CD4-positive, alpha-beta T cell (primary cell): Measurements from ENCODE around the gene OVAAL. TPM values are rescaled to one million over a fixed set of nuclear protein-coding genes. Genes with fewer than 3 reads are reported as not detected.

Source experiments
- ATAC-seq: fragments of 200-7000 bp; cut with Tn5 transposase; one replicate; pipeline ENCODE4 v1.10.0; 2022; ENCODE audit warnings: mild to moderate bottlenecking; ENCODE audit not compliant: poor library complexity
- CTCF ChIA-PET: fragments of 350-600 bp; sonication (Branson Sonifier 250); formaldehyde crosslinking; loops from one replicate; lab custom pipeline; 2021; ENCODE audit warnings: antibody characterized with exemption, inconsistent platforms; lab: Charles Lee
- POLR2A ChIA-PET: fragments of 350-600 bp; sonication (Branson Sonifier 250); formaldehyde crosslinking; loops from one replicate; lab custom pipeline; 2021; ENCODE audit warnings: antibody characterized with exemption, inconsistent platforms; lab: Charles Lee
- DNase-seq, 14 experiments: peaks; one replicate each; pipeline ENCODE4 v3.0.0-alpha.2; 2013 to 2020; ENCODE audit warnings: mixed read lengths in 2 of 14
- H3K27ac ChIP-seq, 2 donors: one replicate each; pipeline versions ENCODE4 v1.5.1 to v1.7.0; 2013; ENCODE audit warnings: low read length in 2 of 2, low read depth in 1 of 2, mild to moderate bottlenecking in 1 of 2
- H3K27me3 ChIP-seq, 2 experiments: 1 replicate in 1 of 2; 2 replicates in 1 of 2; pipeline versions ENCODE4 v1.6.1 to v1.7.0; 2013; ENCODE audit warnings: low read length in 2 of 2, control low read depth in 1 of 2, mild to moderate bottlenecking in 1 of 2, moderate library complexity in 1 of 2; ENCODE audit not compliant: insufficient read depth in 2 of 2, control insufficient read depth in 1 of 2
- H3K36me3 ChIP-seq: one replicate; pipeline ENCODE4 v1.6.1; 2013; ENCODE audit warnings: low read length, control low read depth; ENCODE audit not compliant: insufficient read depth
- H3K4me1 ChIP-seq: one replicate; pipeline ENCODE4 v1.6.1; 2013; ENCODE audit warnings: low read length, control low read depth; ENCODE audit not compliant: insufficient read depth
- H3K4me3 ChIP-seq: one replicate; pipeline ENCODE4 v1.5.1; 2013; ENCODE audit warnings: mild to moderate bottlenecking, low read length, moderate library complexity
- H3K9me3 ChIP-seq, 2 experiments: 1 replicate in 1 of 2; 2 replicates in 1 of 2; pipeline versions ENCODE4 v1.6.1 to v1.7.0; 2013; ENCODE audit warnings: low read length in 2 of 2, mild to moderate bottlenecking in 2 of 2, control low read depth in 1 of 2, moderate library complexity in 1 of 2; ENCODE audit not compliant: control insufficient read depth in 1 of 2, insufficient read depth in 1 of 2
- H3K27ac Mint-ChIP-seq: one replicate; pipeline ENCODE4 v1.8.0; 2020; ENCODE audit warnings: mixed read lengths
- H3K27me3 Mint-ChIP-seq: one replicate; pipeline ENCODE4 v1.8.0; 2021; ENCODE audit warnings: mixed read lengths
- H3K36me3 Mint-ChIP-seq: one replicate; pipeline ENCODE4 v1.8.0; 2021; ENCODE audit warnings: low read depth, mixed read lengths
- H3K4me1 Mint-ChIP-seq: one replicate; pipeline ENCODE4 v1.8.0; 2021; ENCODE audit warnings: low read depth, mixed read lengths
- H3K4me3 Mint-ChIP-seq: one replicate; pipeline ENCODE4 v1.8.0; 2020; ENCODE audit warnings: mild to moderate bottlenecking, mixed read lengths
- H3K9me3 Mint-ChIP-seq: one replicate; pipeline ENCODE4 v1.8.0; 2020; ENCODE audit warnings: mixed read lengths
- CTCF ChIP-seq: fragments of 200-600 bp; IDR thresholded peaks from one replicate; pipeline ENCODE4 v1.8.0; 2022; ENCODE audit warnings: antibody characterized with exemption, mild to moderate bottlenecking
- intact Hi-C, 2 experiments: fragments of 100-400 bp; cut with DNase I in 1 of 2; cut with micrococcal nuclease in 1 of 2; formaldehyde crosslinking; loops; one replicate each; pipeline versions ENCODE4 v1.15.1 to v1.9.0; 2023 to 2025; cut with DNase I, micrococcal nuclease
- polyA plus RNA-seq, 2 donors: library from polyadenylated mRNA; unstranded; fragments of 120-200 nt; gene quantifications; one replicate each; pipeline ENCODE4 v1.2.1, GENCODE V29; 2013
- total RNA-seq, 174 experiments: library from RNA in 2 of 174; stranded (reverse) in 2 of 174; gene quantifications; one replicate each; pipeline ENCODE4 v1.2.3 and lab custom pipeline; 2021 to 2026

Gene OVAAL
- total RNA-seq (not detected), total RNA-seq (lab: John Stamatoyannopoulos, UW) (0 to 0.19 (median 0) reads per million in 172 experiments)
- polyA plus RNA-seq (2013, experiment 1 of 2) = not detected
- not detected for polyA plus RNA-seq (2013, experiment 2 of 2)

- no peaks in the 10 kb centered on the region for H3K4me1 ChIP-seq
- CTCF ChIA-PET = no interaction called here
- H3K9me3 Mint-ChIP-seq = no peaks in the 10 kb centered on the region
- no peak within 1 kb of the TSS for H3K4me3 Mint-ChIP-seq
- H3K27ac Mint-ChIP-seq = no peak within 1 kb of the TSS
- intact Hi-C loops = no loop called here
- no peak within 1 kb of the TSS for H3K27ac ChIP-seq
- H3K4me3 ChIP-seq = no peak within 1 kb of the TSS
- H3K27me3 ChIP-seq = peaks cover 0 to 4% of the 10 kb centered on the region in 2 experiments
- POLR2A ChIA-PET = no interaction called here
- no peak for TF ChIP-seq CTCF
- ATAC-seq (no peak), DNase-seq (no peak)
- no peaks in the 10 kb centered on the region for H3K36me3 ChIP-seq
- no peaks in the 10 kb centered on the region for H3K36me3 Mint-ChIP-seq
- H3K9me3 ChIP-seq = no peaks in the 10 kb centered on the region
- H3K4me1 Mint-ChIP-seq = no peaks in the 10 kb centered on the region
- H3K27me3 Mint-ChIP-seq = peaks cover 6% of the 10 kb centered on the region
Observed at GRCh38 chr1:180558664-180559063, at the start of gene OVAAL. TSS of gene OVAAL (plus strand) at chr1:180558964.

DNA sequence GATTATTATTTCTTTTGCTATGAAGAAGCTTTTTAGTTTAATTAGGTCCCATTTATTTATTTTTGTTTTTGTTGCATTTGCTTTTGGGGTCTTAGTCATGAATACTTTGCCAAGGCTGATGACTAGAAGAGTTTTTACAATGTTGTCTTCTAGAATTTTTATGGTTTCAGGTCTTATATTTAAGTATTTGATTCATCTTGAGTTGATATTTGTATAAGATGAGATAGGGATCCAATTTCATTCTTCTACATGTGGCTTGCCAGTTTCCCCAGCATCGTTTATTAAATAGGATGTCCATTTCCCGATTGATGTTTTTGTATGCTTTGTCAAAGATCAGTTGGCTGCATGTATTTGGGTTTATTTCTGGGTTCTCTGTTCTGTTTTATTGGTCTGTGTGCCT, 47.9 kb upstream of the OVAAL start:
- Histone ChIP-seq H3K4me1 (peaks cover 2% of the 10 kb centered on the region), H3K4me3 (no peak overlapping the region), H3K27me3 (peaks cover 7 to 8% of the 10 kb centered on the region in 2 experiments), H3K9me3 (no peaks in the 10 kb centered on the region), H3K27ac (no peak overlapping the region), H3K36me3 (no peaks in the 10 kb centered on the region)
- Mint-ChIP-seq H3K9me3 (no peaks in the 10 kb centered on the region), H3K4me1 (peaks cover 5% of the 10 kb centered on the region), H3K36me3 (no peaks in the 10 kb centered on the region), H3K27ac (no peak overlapping the region), H3K27me3 (no peaks in the 10 kb centered on the region), H3K4me3 (no peak overlapping the region)
- no peak for TF ChIP-seq CTCF
- CTCF ChIA-PET = interaction anchor here (0.7 kb wide), 1 partner anchor 21 kb away, joined by 3 read pairs; no protein-coding TSS in a partner anchor
- intact Hi-C loops = no loop called here
- ATAC-seq (no peak), DNase-seq (no peak)
- POLR2A ChIA-PET = no interaction called here

DNA sequence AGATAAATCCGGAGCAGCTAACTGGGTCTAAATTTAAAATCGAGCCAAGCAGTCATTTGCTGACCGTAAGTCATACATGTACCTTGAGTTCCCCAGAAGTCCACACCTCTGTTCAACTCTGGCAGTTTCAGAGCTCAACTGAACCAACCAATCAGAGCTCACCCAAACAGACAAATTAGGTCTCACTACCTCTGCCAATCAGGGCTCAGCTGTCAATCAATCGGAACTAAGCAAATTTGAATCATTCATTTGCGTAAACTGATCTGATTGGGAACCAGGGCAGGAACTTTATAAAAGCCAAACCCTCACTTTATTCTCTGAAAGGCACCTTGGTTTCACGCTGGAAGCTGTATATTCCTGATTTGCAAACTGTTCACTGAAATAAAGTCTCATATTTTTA, 45.2 kb upstream of the OVAAL start:
- intact Hi-C loops = no loop called here
- POLR2A ChIA-PET = no interaction called here
- Mint-ChIP-seq H3K27me3 (no peaks in the 10 kb centered on the region), H3K36me3 (no peaks in the 10 kb centered on the region), H3K4me1 (no peaks in the 10 kb centered on the region), H3K4me3 (no peak overlapping the region), H3K9me3 (no peaks in the 10 kb centered on the region), H3K27ac (no peak overlapping the region)
- peaks cover 3% of the 10 kb centered on the region for H3K4me1 ChIP-seq
- no peak overlapping the region for H3K27ac ChIP-seq
- ATAC-seq = no peak
- H3K4me3 ChIP-seq = no peak overlapping the region
- no peak for DNase-seq
- H3K27me3 ChIP-seq = peaks cover 7 to 8% of the 10 kb centered on the region in 2 experiments
- H3K36me3 ChIP-seq = no peaks in the 10 kb centered on the region
- CTCF ChIA-PET = interaction anchor here (2.3 kb wide), 1 partner anchor 349 kb away, joined by 9 read pairs; no protein-coding TSS in a partner anchor
- no peak for TF ChIP-seq CTCF
- H3K9me3 ChIP-seq = no peaks in the 10 kb centered on the region
